ENCODE results near the gene C6orf62. TPM values are rescaled to one million over a fixed set of nuclear protein-coding genes. Genes with fewer than 3 reads are reported as not detected.
A peak's percentile ranks its signal among the peaks of the same experiment; 100 is the strongest.

C6orf62 gene
- total and polyA plus RNA-seq, 3 donors from 2014 or later, result 109 to 139 (median 128) TPM

DNA sequence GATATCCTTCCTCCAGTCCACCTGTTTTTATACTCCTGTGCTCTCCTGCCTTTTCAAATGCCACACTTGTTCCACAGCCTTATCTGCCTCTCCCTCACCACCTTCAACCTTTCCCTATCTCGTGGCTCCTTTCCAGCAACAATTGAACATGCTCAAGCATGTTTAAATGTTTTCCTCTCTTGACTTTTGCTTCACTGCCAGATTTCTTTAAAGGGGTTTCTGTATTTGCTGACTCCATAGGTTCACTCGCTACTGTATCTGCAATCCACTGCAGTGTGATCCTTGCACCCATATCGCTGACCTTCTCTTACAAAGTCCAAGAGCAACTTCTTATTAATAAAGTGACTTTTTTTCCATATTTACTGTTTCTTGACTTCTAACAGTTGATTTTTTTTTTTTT lies 44.6 kb upstream of the C6orf62 start:
- Histone ChIP-seq H3K36me3 (ENCODE audit: low read depth, missing control alignments) (no peaks in the 10 kb centered on the region), H3K27me3 (no peaks in the 10 kb centered on the region), H3K27ac (no peak overlapping the region), H3K4me3 (no peak overlapping the region), H3K9me3 (no peaks in the 10 kb centered on the region), H3K4me1 (no peaks in the 10 kb centered on the region)
- intact Hi-C loops (cut with DNase I; ENCODE audit: low total_unique reads), result loop anchor here (10.0 kb wide), 1 partner anchor 179 kb away; no protein-coding TSS in a partner anchor
- 74 to 80% methylated on average over 3 of the region's 3 CpGs for WGBS, 2 donors
- no peak for DNase-seq
- no peak for TF ChIP-seq POLR2A (IDR thresholded peaks at IDR 0.05)
- TF ChIP-seq CTCF (IDR thresholded peaks at IDR 0.05), result no peak

DNA sequence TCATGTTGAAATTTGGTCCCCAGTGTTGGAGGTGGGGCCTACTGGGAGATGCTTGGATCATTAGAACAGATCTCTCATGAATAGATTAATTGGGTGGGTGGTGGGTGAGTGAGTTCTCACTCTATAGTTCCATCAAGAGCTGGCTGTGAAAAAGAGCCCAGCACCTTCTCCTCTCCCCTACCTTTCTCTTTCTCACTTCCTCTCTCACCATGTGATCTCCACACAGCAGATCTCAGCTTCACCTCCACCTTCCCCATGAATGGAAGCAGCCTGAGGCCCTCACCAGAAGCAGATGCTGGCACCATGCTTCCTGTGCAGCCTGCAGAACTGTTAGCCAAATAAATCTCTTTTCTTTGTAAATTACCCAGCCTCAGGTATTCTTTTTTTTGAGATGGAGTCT lies 42.9 kb upstream of the C6orf62 start:
- intact Hi-C loops (cut with DNase I; ENCODE audit: low total_unique reads), result loop anchor here (10.0 kb wide), 1 partner anchor 177 kb away; no protein-coding TSS in a partner anchor
- H3K9me3 ChIP-seq, result no peaks in the 10 kb centered on the region
- H3K27me3 ChIP-seq, result no peaks in the 10 kb centered on the region
- no peaks in the 10 kb centered on the region for H3K4me1 ChIP-seq
- H3K4me3 ChIP-seq, result no peak overlapping the region
- no peak overlapping the region for H3K27ac ChIP-seq
- H3K36me3 ChIP-seq (ENCODE audit: low read depth, missing control alignments), result no peaks in the 10 kb centered on the region
- no peak for DNase-seq
- TF ChIP-seq CTCF (IDR thresholded peaks at IDR 0.05), result no peak

DNA sequence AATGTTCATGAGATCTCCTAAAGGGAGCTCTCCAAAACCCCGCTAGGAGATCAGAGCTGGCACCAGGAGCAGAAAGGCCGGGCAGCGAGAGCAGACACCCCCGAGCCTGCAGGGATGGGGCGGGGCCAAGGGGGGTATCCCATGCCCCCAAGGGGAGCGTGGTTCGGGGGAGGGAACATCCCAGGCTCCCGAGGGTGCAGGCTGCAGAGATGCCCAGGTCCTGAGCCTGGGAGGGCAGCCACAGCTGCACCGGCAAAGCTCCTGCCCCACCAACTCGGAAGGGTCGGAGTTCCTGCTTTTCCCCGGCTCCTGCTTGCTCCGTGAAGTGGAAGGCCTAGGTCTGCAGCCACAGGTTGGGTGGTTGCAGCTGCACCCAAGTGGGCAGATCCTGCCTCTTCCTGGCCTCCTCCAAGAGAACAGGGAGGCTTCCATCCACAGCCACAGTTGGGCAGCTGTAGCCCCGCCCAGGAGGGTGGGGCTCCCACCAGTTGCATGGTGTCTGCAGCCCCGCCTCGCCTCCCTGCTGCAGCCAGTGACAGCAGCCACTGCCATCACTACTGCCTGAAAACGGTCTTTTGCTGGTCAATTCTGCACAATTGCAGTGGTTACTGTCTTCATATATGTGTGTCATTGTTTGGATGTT lies 42.4 kb upstream of the C6orf62 start:
- Histone ChIP-seq H3K27me3 (no peaks in the 10 kb centered on the region), H3K4me1 (no peaks in the 10 kb centered on the region), H3K36me3 (ENCODE audit: low read depth, missing control alignments) (no peaks in the 10 kb centered on the region), H3K4me3 (peak overlapping the region in 1 of 2 donors; percentile 9), H3K27ac (no peak overlapping the region), H3K9me3 (no peaks in the 10 kb centered on the region)
- intact Hi-C loops (cut with DNase I; ENCODE audit: low total_unique reads), result loop anchor here (10.0 kb wide), 1 partner anchor 177 kb away; no protein-coding TSS in a partner anchor
- 55 to 86% methylated on average over 4 to 17 of the region's 17 CpGs for WGBS, 2 donors
- no peak for DNase-seq
- TF ChIP-seq CTCF (IDR thresholded peaks at IDR 0.05) (no peak), POLR2A (IDR thresholded peaks at IDR 0.05) (no peak)

- intact Hi-C loops (cut with DNase I; ENCODE audit: low total_unique reads), result loop anchor here (10.0 kb wide), 1 partner anchor 175 kb away; no protein-coding TSS in a partner anchor
- Histone ChIP-seq H3K4me3 (no peak overlapping the region), H3K36me3 (ENCODE audit: low read depth, missing control alignments) (no peaks in the 10 kb centered on the region), H3K4me1 (no peaks in the 10 kb centered on the region), H3K27ac (no peak overlapping the region), H3K27me3 (no peaks in the 10 kb centered on the region), H3K9me3 (no peaks in the 10 kb centered on the region)
- TF ChIP-seq POLR2A (IDR thresholded peaks at IDR 0.05) (no peak), CTCF (IDR thresholded peaks at IDR 0.05) (no peak)
- no peak for DNase-seq
- WGBS, 2 donors, result 79 to 93% methylated on average over 5 of the region's 5 CpGs
These were observed 41.3 kb upstream of the C6orf62 start for GRCh38 chr6:24760210-24760609.

GRCh38 chr6:24759718-24760117 lies 40.8 kb upstream of the C6orf62 start:
- H3K4me1 ChIP-seq, result no peaks in the 10 kb centered on the region
- DNase-seq, result no peak
- no peak overlapping the region for H3K4me3 ChIP-seq
- intact Hi-C loops (cut with DNase I; ENCODE audit: low total_unique reads), result loop anchor here (10.0 kb wide), 1 partner anchor 175 kb away; no protein-coding TSS in a partner anchor
- TF ChIP-seq POLR2A (IDR thresholded peaks at IDR 0.05) (no peak), CTCF (IDR thresholded peaks at IDR 0.05) (no peak)
- no peaks in the 10 kb centered on the region for H3K36me3 ChIP-seq (ENCODE audit: low read depth, missing control alignments)
- WGBS, 2 donors, result 69 to 79% methylated on average over 3 of the region's 3 CpGs
- H3K27ac ChIP-seq, result no peak overlapping the region
- no peaks in the 10 kb centered on the region for H3K9me3 ChIP-seq
- no peaks in the 10 kb centered on the region for H3K27me3 ChIP-seq

Measured in testis (tissue), 3 donors.